ENCODE measurements around the gene RAB24.

Gene RAB24

GRCh38 chr5:177333420-177334154 is 30.1 kb upstream of the RAB24 start:
- no peak for DNase-seq (ENCODE audit: low spot score)

GRCh38 chr5:177332896-177333260 is 29.4 kb upstream of the RAB24 start:
- DNase-seq (ENCODE audit: low spot score): no peak

- DNase-seq (ENCODE audit: low spot score): no peak
Observed at GRCh38 chr5:177332031-177332895, 28.7 kb upstream of the RAB24 start.

GRCh38 chr5:177330991-177331842 is 27.7 kb upstream of the RAB24 start:
- DNase-seq (ENCODE audit: low spot score): no peak

- no peak for DNase-seq (ENCODE audit: low spot score)
Observed at GRCh38 chr5:177329883-177330282, 26.4 kb upstream of the RAB24 start.

- DNase-seq (ENCODE audit: low spot score): no peak
Observed at GRCh38 chr5:177328545-177329231, 25.2 kb upstream of the RAB24 start.

- DNase-seq (ENCODE audit: low spot score): no peak
Observed at GRCh38 chr5:177327539-177328522, 24.3 kb upstream of the RAB24 start.

GRCh38 chr5:177325868-177326381 is 22.4 kb upstream of the RAB24 start:
- DNase-seq (ENCODE audit: low spot score): no peak

- DNase-seq (ENCODE audit: low spot score): no peak
Observed at GRCh38 chr5:177320879-177321278, 17.4 kb upstream of the RAB24 start.

GRCh38 chr5:177319913-177320588 is 16.5 kb upstream of the RAB24 start:
- DNase-seq (ENCODE audit: low spot score): no peak

- DNase-seq (ENCODE audit: low spot score): peak; percentile 84
Observed at GRCh38 chr5:177317959-177318377, 14.4 kb upstream of the RAB24 start.

- DNase-seq (ENCODE audit: low spot score): no peak
Observed at GRCh38 chr5:177316005-177316404, 12.5 kb upstream of the RAB24 start.

- DNase-seq (ENCODE audit: low spot score): no peak
Observed at GRCh38 chr5:177315411-177315810, 11.9 kb upstream of the RAB24 start.

- no peak for DNase-seq (ENCODE audit: low spot score)
Observed at GRCh38 chr5:177314376-177315342, 11.1 kb upstream of the RAB24 start.

GRCh38 chr5:177313561-177314259 is 10.2 kb upstream of the RAB24 start:
- no peak for DNase-seq (ENCODE audit: low spot score)

- peak; percentile 62 for DNase-seq (ENCODE audit: low spot score)
Observed at GRCh38 chr5:177312649-177313181, 9.2 kb upstream of the RAB24 start.

Measured in hematopoietic multipotent progenitor cell treated with erythropoietin and hydrocortisone succinate and interleukin-3 and kit ligand, for 17 days (in vitro differentiated cells).